GM12878 (cell line): ENCODE data around the gene DOCK2. TPM values are rescaled to one million over a fixed set of nuclear protein-coding genes. Genes with fewer than 3 reads are reported as not detected.

Experiments used
- ATAC-seq: fragments of 200-7000 bp; cut with Tn5 transposase; 3 replicates; pipeline ENCODE4 v1.9.1; 2020; ENCODE audit warnings: mild to moderate bottlenecking, moderate library complexity
- BruUV-seq: library from RNA; stranded (reverse); fragments of 400-500 nt; replicated peaks from 2 replicates; lab custom pipeline; 2021; lab: Mats Ljungman, UMichigan
- CTCF ChIA-PET: fragments of 300-600 bp; sonication (Branson Sonifier 250); formaldehyde crosslinking; extraction: SDS; loops from one replicate; lab custom pipeline; 2021; ENCODE audit warnings: inconsistent platforms; lab: Yijun Ruan, JAX
- POLR2A ChIA-PET: fragments of 350-600 bp; formaldehyde crosslinking; extraction: SDS; loops from one replicate; lab custom pipeline; 2021; ENCODE audit warnings: inconsistent platforms; lab: Charles Lee
- RAD21 ChIA-PET: fragments of 300-600 bp; sonication (Branson Sonifier 250); formaldehyde crosslinking; loops from one replicate; lab custom pipeline; 2023; ENCODE audit warnings: antibody characterized with exemption; ENCODE audit not compliant: unreplicated experiment; lab: Charles Lee
- SMC1A ChIA-PET: fragments of 300-600 bp; sonication (Branson Sonifier 250); formaldehyde crosslinking; loops from one replicate; lab custom pipeline; 2023; ENCODE audit not compliant: unreplicated experiment, uncharacterized antibody; lab: Charles Lee
- DNase-seq: peaks from one replicate; pipeline ENCODE4 v3.0.0-alpha.2; 2011; ENCODE audit warnings: low read depth, low spot score
- FAIRE-seq: peaks from 3 replicates; lab custom pipeline; 2011; peaks lifted over from hg19 to GRCh38; lab: Jason Lieb, UNC
- H2AFZ ChIP-seq: 2 replicates; pipeline ENCODE4 v1.6.0; 2011; ENCODE audit warnings: low read depth, low read length, control low read depth; ENCODE audit not compliant: control insufficient read depth
- H3K27ac ChIP-seq: 2 replicates; pipeline ENCODE4 v1.5.1; 2011; ENCODE audit warnings: control low read depth; ENCODE audit not compliant: control insufficient read depth, insufficient read depth
- H3K27me3 ChIP-seq, 2 experiments: replicated peaks in 1 of 2; 2 replicates each; pipeline versions ENCODE4 v1.6.0 to v1.6.1; 2011; ENCODE audit warnings: low read length in 1 of 2; ENCODE audit not compliant: control insufficient read depth in 2 of 2, insufficient read depth in 2 of 2
- H3K36me3 ChIP-seq, 2 experiments: 2 replicates each; pipeline ENCODE4 v1.5.1; 2011; ENCODE audit warnings: low read length in 1 of 2; ENCODE audit not compliant: control insufficient read depth in 2 of 2, insufficient read depth in 2 of 2
- H3K4me1 ChIP-seq: 2 replicates; pipeline ENCODE4 v1.6.1; 2011; ENCODE audit warnings: mild to moderate bottlenecking, low read length, moderate library complexity, mixed read lengths; ENCODE audit not compliant: control insufficient read depth, insufficient read depth
- H3K4me2 ChIP-seq: 2 replicates; pipeline ENCODE4 v1.6.0; 2011; ENCODE audit warnings: control low read depth; ENCODE audit not compliant: control insufficient read depth, insufficient read depth
- H3K4me3 ChIP-seq: fragments of 200-600 bp; sonication (generic); 2 replicates; pipeline ENCODE4 v1.5.1; 2016
- H3K79me2 ChIP-seq: 2 replicates; pipeline ENCODE4 v1.6.0; 2011; ENCODE audit warnings: low read length; ENCODE audit not compliant: control insufficient read depth, insufficient read depth
- H3K9ac ChIP-seq: 2 replicates; pipeline ENCODE4 v1.8.0; 2011; ENCODE audit warnings: low read length, control low read depth, mixed read lengths; ENCODE audit not compliant: control insufficient read depth, insufficient read depth
- H3K9me3 ChIP-seq: replicated peaks from 3 replicates; pipeline ENCODE4 v1.5.1; 2011; ENCODE audit warnings: mild to moderate bottlenecking, low read length; ENCODE audit not compliant: control insufficient read depth, insufficient read depth
- H4K20me1 ChIP-seq: 2 replicates; pipeline ENCODE4 v1.6.0; 2011; ENCODE audit not compliant: control insufficient read depth, insufficient read depth
- BHLHE40 ChIP-seq, 2 experiments: fragments of 450-650 bp in 1 of 2; IDR thresholded peaks; 2 replicates each; pipeline ENCODE4 v1.6.1; 2011 to 2017; ENCODE audit warnings: low read depth in 2 of 2, borderline replicate concordance in 1 of 2, improper control_type of control experiment in 1 of 2, low read length in 1 of 2, mild to moderate bottlenecking in 1 of 2
- CBX3 ChIP-seq: fragments of 200-600 bp; sonication (generic); IDR thresholded peaks from 2 replicates; pipeline ENCODE4 v1.6.1; 2016; ENCODE audit warnings: low read depth, borderline replicate concordance
- CEBPB ChIP-seq, 2 experiments: fragments of 150-350 bp in 1 of 2; IDR thresholded peaks; 2 replicates each; pipeline ENCODE4 v1.6.1; 2012 to 2014; ENCODE audit warnings: low read depth in 2 of 2, low read length in 2 of 2, borderline replicate concordance in 1 of 2, inconsistent platforms in 1 of 2
- CHD4 ChIP-seq: fragments of 200-600 bp; sonication (generic); IDR thresholded peaks from 2 replicates; pipeline ENCODE4 v1.6.1; 2016; ENCODE audit warnings: mild to moderate bottlenecking
- EZH2 ChIP-seq: IDR thresholded peaks from 2 replicates; pipeline ENCODE4 v1.6.1; 2012; ENCODE audit warnings: low read depth, mild to moderate bottlenecking, control low read depth, inconsistent platforms, low read length, borderline replicate concordance; ENCODE audit not compliant: control insufficient read depth
- HDAC2 ChIP-seq: fragments of 200-600 bp; sonication (generic); IDR thresholded peaks from 2 replicates; pipeline ENCODE4 v1.6.1; 2017
- HDGF ChIP-seq: fragments of 450-650 bp; IDR thresholded peaks from 2 replicates; pipeline ENCODE4 v1.6.1; 2016; ENCODE audit warnings: antibody characterized with exemption
- IKZF1 ChIP-seq: fragments of 450-650 bp; conservative IDR thresholded peaks from 2 replicates; pipeline ENCODE4 v1.6.1; 2017; ENCODE audit warnings: antibody characterized with exemption, mild to moderate bottlenecking
- JUNB ChIP-seq: IDR thresholded peaks from 2 replicates; pipeline ENCODE4 v1.6.1; 2016; ENCODE audit warnings: antibody characterized with exemption, mild to moderate bottlenecking
- MXI1 ChIP-seq: fragments of 150-350 bp; IDR thresholded peaks from 2 replicates; pipeline ENCODE4 v1.6.1; 2011; ENCODE audit warnings: low read depth, mild to moderate bottlenecking, inconsistent platforms, low read length, improper control_type of control experiment
- MYC ChIP-seq: IDR thresholded peaks from 2 replicates; pipeline ENCODE4 v1.6.1; 2011; ENCODE audit warnings: mild to moderate bottlenecking, low read length, moderate library complexity, inconsistent platforms; ENCODE audit not compliant: insufficient read depth, insufficient replicate concordance, insufficient read length, severe bottlenecking
- NR2F1 ChIP-seq: fragments of 450-650 bp; conservative IDR thresholded peaks from 2 replicates; pipeline ENCODE4 v1.6.1; 2017; ENCODE audit warnings: mild to moderate bottlenecking
- PBX3 ChIP-seq: IDR thresholded peaks from 2 replicates; pipeline ENCODE4 v1.6.1; 2011; ENCODE audit warnings: mild to moderate bottlenecking, low read depth, low read length, moderate library complexity; ENCODE audit not compliant: insufficient replicate concordance
- RELA ChIP-seq: fragments of 450-650 bp; IDR thresholded peaks from 2 replicates; pipeline ENCODE4 v1.8.0; 2014; ENCODE audit warnings: borderline replicate concordance; ENCODE audit not compliant: partially characterized antibody
- SMC3 ChIP-seq: IDR thresholded peaks from 2 replicates; pipeline ENCODE4 v1.6.1; 2011; ENCODE audit warnings: low read length, improper control_type of control experiment, borderline replicate concordance
- TCF7 ChIP-seq: IDR thresholded peaks from 2 replicates; pipeline ENCODE4 v1.6.1; 2014; ENCODE audit warnings: antibody characterized with exemption, borderline replicate concordance
- ZBTB4 ChIP-seq: fragments of 450-650 bp; formaldehyde crosslinking; IDR thresholded peaks from 2 replicates; pipeline ENCODE4 v1.4.0; 2022; ENCODE audit warnings: mild to moderate bottlenecking, moderate library complexity
- WGBS: methylation state at CpG from one replicate; pipeline ENCODE4 v1.1.6; 2016; ENCODE audit warnings: low lambda C conversion rate; ENCODE audit not compliant: insufficient replicate concordance, insufficient coverage; ENCODE audit errors: missing lambda C conversion rate; 5-methylcytosine and 5-hydroxymethylcytosine counted together
- in situ Hi-C: fragments of 300-500 bp; cut with MboI; formaldehyde crosslinking; loops from 9 replicates; pipeline ENCODE4 v1.14.3; 2018; ENCODE audit warnings: mixed read lengths
- intact Hi-C: fragments of 100-400 bp; cut with micrococcal nuclease; formaldehyde crosslinking; loops from one replicate; pipeline ENCODE4 v1.14.2; 2022; ENCODE audit not compliant: unreplicated experiment
- polyA plus RNA-seq, 11 experiments: library from polyadenylated mRNA; depleted of rRNA in 4 of 11; unstranded in 6 of 11; stranded (reverse) in 5 of 11; fragments of >200 nt; fragmentation: Nextera tagmentation in 4 of 11; fragmentation: Illumina TruSeq in 1 of 11; extraction: Ambion mirVana in 4 of 11; extraction: Trizol in 1 of 11; gene quantifications; 1 replicate in 1 of 11; 2 replicates in 10 of 11; pipeline versions ENCODE4 v1.2.1 to v1.2.3, GENCODE V29; 2011 to 2016; ENCODE audit warnings: inconsistent platforms in 2 of 11, missing spikeins in 2 of 11, low read depth in 1 of 11
- total RNA-seq, 4 experiments: library from RNA; depleted of rRNA in 3 of 4; stranded (reverse); fragments of >200 nt in 3 of 4; fragmentation: Illumina TruSeq in 1 of 4; extraction: Trizol in 1 of 4; gene quantifications; 2 replicates each; pipeline versions ENCODE4 v1.2.1 to v1.2.3, GENCODE V29; 2013 to 2021

Gene DOCK2
- total and polyA plus RNA-seq, 10 of the 15 experiments (the other 5 are each of a cell fraction or from before 2014, with no cell fraction given): 34.2 to 192 (median 118) TPM

GRCh38 chr5:169862391-169862811 is 225.3 kb downstream of the DOCK2 start (continued):
- no peak for TF ChIP-seq ZBTB4 (CRISPR knock-in tag)
- TF ChIP-seq MXI1: no peak
- TF ChIP-seq IKZF1: no peak

- BruUV-seq: no TSS peak
- ChIA-PET SMC1A (interaction anchor here (0.9 to 1.9 kb wide), 2 partner anchors 144 to 220 kb away, joined by 3 to 4 read pairs; no protein-coding TSS in a partner anchor), RAD21 (no interaction called here), CTCF (no interaction called here)
- in situ Hi-C loops (no loop called here), intact Hi-C loops (no loop called here)
- DNase-seq: no peak
- TF ChIP-seq MYC: no peak
- TF ChIP-seq SMC3: no peak
- no peak for TF ChIP-seq HDGF
- no peak for TF ChIP-seq PBX3
- no peak for TF ChIP-seq HDAC2
- no peak for TF ChIP-seq NR2F1
- no peak for TF ChIP-seq BHLHE40 (IDR thresholded peaks at IDR 0.05; ENCODE audit: borderline replicate concordance in 1 of 2, low read depth in 2 of 2, low read length in 1 of 2)
- no peak for TF ChIP-seq TCF7
- TF ChIP-seq MXI1: no peak
- no peak for TF ChIP-seq EZH2
- TF ChIP-seq CBX3: no peak
- no peak for TF ChIP-seq JUNB
- no peak for TF ChIP-seq RELA
- TF ChIP-seq CEBPB (IDR thresholded peaks at IDR 0.05; ENCODE audit: borderline replicate concordance in 1 of 2, low read depth in 2 of 2, low read length in 2 of 2): no peak
- TF ChIP-seq CHD4: no peak
- TF ChIP-seq, all 136 proteins: peak for 0
- 92% methylated on average over 1 of the region's 1 CpG for WGBS
- Histone ChIP-seq H3K27me3 (no peaks in the 10 kb centered on the region), H3K36me3 (peaks cover 8 to 11% of the 10 kb centered on the region in 2 experiments; a peak in 3 of 4 replicates), H3K27ac (no peak overlapping the region), H3K9ac (no peak overlapping the region), H3K9me3 (no peaks in the 10 kb centered on the region), H4K20me1 (no peaks in the 10 kb centered on the region), H3K4me1 (0 out of 2 replicates have a peak, but pooled peaks cover 3% of the 10 kb centered on the region), H2AFZ (no peak overlapping the region), H3K4me3 (no peak overlapping the region), H3K79me2 (no peaks in the 10 kb centered on the region; the same call in 1 of the 2 replicates), H3K4me2 (no peak overlapping the region)
- POLR2A ChIA-PET: interaction anchor here (0.6 kb wide), 1 partner anchor 247 kb away, joined by 3 read pairs; no protein-coding TSS in a partner anchor
- ATAC-seq (no peak), FAIRE-seq (no peak)
These were observed 227.4 kb downstream of the DOCK2 start for GRCh38 chr5:169864483-169864882.
